GM18502 (cell line): ENCODE measurements around the gene SLC35B3.
"Not testable (repeated sequence)": the region's sequence is repeated elsewhere in the genome, so short reads cannot be mapped to it uniquely, and the experiment has no call there.

ENCODE experiments used
- ATAC-seq: cut with Tn5 transposase; IDR thresholded peaks from one replicate; pipeline ENCODE4 v1.9.1; 2021; ENCODE audit warnings: mild to moderate bottlenecking; ENCODE audit not compliant: unreplicated experiment, poor library complexity

SLC35B3 gene

DNA sequence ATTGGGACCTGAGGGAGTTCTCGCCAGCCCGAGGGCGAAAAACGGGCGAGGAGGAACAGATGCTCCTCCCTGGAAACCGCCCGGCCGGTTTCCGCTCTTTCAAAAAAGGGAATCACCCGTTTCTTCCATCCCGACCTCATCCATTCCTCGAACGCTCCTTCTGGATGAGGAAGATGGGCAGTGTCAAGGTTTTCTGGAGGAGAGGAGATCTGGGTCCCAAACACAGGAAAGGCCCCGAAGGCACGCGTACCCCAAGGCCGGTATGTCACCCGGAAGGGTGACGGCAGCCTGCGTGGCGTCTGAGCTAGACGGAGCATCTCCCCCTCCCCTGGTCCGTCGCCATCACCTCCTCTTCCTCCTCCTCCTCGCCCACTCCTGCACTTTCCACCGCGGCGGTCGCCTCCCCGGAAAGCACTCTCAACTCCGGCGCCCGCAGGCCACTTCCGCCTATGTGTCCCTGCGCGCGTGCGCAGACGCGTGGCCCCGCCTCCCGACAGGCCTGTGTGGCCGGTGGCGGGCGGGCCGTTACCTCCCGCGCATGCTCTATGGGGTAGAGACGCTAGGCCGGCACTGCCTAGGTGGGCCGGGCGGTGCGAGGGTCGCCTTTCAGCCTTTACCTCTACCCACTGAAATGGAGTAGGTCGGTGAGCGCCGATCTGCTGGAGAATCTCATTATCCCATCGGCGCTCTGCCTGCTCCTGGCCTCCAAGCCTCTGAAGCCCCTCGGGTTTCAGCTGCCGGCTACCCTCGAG lies at the start of gene SLC35B3:
Gene SLC35B3 (minus strand): TSS at position 453 of the 752 bp plus-strand sequence.
- ATAC-seq = peak; percentile 95

DNA sequence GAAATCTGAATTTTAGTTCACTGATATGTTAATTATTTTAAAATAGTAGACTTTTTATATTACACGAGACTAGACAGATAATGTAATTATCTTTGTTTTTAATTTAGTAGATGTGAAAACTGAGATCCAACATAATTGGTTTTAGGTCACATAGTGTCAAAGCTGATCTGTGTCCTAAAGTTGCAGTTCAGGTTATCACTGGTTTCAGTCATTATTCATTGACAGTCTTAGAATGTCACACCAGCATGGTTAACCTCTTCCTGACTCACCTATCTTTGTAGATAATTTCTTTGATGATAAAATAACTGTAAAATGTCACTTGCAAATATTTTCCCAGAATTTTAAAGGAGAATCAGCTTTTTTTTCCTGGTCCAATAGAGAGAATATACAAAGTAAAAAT lies 48.3 kb upstream of the SLC35B3 start:
- no peak for ATAC-seq

DNA sequence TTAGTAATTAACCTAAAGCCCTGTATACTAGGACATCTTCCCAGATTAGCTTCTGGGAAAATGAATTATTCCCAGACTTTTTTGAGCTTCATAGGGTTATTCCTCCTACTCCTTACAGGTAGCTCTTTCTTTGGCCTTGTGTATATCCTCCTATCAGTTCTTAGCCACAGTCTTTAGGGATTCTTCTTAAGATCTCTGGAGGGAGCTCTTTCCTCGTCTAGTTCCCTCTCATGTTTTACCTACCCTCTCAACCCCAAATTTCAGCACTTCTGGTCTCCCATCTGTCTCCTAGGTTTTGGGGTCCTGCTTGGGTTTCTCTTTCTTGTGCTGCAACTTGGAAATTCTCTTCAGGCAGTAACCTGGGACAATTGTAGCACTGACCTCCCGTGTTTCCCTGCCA lies 46.4 kb upstream of the SLC35B3 start:
- ATAC-seq = peak; percentile 87

DNA sequence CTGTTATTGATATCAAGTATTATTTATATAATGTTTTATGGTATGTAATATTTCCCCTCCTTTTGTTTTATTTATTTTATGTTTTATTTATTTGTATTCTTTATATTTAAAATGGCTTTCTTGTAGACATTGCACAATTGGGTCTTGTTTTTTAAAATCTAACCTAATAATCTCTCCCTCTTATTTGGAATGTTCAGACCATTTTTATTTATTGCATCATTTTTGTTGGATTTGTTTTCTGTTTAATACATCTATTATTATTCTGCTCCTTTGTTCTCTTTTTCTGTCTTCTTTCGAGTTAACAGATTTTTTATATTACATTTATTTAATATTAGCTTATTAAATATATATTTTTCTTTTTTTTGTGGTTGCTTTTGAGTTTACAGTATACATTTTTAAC lies 43.1 kb upstream of the SLC35B3 start:
- no peak for ATAC-seq

DNA sequence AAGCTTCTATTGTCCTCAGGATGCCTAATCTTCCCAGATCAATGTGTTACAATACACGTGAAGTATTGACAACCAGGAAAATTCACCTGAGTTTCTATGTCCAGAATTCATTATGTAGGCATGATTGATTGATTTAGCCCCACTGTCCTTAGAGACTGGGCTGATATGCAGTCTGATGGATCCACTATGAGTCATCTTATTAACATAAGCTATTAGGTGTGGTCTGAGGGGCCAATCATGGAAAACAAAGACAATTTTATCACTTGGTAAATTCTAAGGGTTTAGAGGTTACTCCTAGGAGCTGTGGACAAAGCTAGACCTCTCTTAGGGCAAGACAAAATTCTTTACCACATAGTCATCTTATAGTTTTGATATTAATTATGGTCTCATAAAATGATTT lies 41.3 kb upstream of the SLC35B3 start:
- ATAC-seq = no peak

DNA sequence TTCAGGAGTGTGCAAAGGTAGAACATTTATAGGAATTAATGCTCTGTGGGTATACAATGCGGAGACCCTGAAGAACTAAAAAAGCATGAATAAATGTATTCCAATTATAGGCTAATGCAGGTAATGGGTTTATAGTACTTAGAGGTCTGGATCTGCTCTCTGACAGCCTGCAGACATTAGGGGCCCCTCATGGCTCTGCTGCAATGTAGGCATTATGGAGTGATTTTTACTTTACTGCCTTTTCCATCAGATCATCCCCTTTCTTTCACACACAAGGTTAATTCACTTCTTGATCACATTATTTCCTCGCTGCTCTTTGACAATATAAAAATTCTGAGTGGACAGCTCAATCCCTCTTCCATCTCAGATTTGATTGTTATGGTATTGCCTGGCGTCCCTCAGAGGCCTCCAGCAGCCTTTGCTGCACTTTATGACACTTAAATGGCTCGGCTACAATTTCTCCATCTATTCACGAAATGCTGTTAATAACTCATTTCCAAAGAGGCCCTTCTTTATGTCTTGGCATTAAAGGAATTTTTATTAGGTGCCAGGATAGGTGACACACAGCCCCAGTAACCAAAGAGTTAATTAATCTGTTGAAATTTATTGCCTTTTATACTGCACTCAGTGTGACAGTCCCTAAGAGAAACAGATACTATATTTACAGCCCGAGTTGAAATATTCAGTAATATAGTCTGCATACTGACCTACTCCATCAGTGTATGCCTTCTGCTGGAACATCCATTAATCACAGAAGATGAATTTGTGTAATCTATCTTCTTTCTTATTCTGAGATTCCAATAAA lies 33.4 kb upstream of the SLC35B3 start:
- no peak for ATAC-seq

DNA sequence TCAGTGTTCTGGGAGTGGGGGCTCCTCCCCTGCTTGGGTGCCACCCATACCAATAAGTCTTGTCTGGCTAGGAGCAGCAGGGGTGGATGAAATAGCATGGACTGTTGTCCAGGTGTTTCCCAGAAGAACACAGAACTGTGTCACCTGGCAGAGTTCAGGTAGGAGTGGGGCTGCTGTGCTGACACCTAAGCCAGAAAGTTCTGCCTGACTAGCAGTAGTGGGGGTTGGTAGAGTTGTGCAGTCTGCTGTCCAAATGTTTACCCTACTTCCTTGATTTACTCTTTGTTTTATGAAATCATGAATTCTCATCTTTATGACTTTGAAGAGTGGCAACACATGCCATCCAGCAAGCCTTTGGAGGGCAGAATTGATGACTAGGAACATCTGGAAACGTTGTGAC lies 27.3 kb upstream of the SLC35B3 start:
- ATAC-seq = no peak

DNA sequence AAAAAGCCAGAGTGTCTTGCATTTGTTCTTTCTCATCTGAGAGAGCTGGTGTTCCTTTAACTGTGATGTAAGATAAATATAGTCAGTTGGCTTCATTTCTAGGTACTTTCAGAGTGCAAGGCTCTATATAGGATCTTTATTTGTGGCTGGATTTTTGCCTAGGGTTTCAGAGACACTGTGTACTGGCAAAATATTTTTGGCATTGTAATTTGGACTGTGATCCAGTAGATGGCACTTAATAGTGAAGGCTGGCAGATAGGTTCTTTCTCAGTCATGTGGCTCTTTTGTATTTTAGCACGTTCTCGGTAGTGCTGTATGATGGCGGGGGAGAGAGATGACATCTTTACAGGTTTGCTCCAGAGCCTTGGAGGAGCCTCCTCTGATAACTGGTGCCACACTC lies 26.8 kb upstream of the SLC35B3 start:
- no peak for ATAC-seq

DNA sequence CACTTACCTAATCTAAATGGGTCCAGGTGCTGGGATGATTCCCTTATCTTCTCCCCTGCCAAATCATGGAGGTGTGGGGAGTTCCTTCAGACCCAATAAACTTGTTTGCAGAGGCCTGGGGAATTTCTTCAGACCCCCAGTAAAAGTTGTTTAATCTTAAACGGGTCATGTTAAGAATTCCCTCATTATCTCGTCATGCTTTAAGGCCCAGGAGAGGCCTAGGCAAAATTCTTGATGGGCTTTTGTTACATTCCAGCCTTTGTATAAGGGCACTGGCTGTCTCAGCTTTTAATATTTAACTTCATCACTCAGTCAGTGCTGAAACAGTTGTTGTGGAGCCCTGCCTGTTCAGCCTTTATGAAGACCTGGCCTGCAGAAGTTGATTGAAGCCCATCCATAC lies 11.0 kb upstream of the SLC35B3 start:
- ATAC-seq = no peak

DNA sequence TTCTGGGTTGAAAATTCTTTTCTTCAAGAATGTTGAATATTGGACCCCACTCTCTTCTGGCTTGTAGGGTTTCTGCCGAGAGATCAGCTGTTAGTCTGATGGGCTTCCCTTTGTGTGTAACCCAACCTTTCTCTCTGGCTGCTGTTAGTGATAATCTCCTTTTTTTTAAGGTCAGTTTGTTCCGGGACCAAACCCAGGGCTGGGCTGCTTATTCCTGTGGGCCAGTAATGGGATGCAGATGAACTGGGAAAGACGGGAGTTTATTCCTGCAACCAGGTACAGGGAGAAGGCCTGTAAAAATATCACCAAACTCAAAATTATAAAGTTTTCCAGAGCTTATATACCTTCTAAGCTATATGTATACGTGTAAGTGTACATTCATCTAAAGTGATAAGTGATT lies 10.6 kb upstream of the SLC35B3 start:
- not testable (repeated sequence) for ATAC-seq

DNA sequence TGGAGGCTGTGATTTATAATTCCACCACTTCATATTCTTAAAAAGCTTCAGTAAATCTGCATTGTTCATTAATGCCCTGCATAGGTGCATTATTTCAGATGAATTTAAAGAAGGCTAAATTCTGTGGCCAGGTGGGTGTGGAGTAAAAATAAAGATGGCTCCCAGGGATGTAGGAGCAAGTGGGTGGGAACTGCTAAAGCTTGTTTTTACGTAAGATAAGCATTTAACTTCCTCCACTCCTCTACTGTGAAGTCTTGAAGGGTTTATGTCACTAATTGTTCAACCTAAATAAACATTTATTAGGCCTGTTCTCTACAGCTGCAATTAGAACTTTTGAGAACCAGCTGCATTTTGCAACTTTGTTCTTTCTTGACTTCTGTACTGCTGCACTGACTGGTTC lies 6.8 kb upstream of the SLC35B3 start:
- no peak for ATAC-seq

DNA sequence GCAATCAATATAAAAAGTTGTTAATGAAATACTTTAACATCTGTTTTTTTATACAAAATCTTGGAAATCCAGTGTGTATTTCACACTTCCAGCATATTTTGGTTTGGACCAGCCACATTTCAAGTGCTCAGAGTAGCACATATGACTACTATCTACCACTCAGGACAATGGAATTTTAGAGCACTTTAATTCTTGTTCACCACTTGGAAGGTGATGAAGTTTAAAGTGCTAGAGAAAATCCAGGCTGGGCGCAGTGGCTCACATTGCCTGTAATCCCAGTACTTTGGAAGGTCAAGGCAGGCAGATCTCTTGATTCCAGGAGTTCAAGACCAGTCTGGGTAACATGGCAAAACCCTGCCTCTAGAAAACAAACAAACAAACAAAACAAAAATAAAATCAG lies 6.1 kb upstream of the SLC35B3 start:
- no peak for ATAC-seq

DNA sequence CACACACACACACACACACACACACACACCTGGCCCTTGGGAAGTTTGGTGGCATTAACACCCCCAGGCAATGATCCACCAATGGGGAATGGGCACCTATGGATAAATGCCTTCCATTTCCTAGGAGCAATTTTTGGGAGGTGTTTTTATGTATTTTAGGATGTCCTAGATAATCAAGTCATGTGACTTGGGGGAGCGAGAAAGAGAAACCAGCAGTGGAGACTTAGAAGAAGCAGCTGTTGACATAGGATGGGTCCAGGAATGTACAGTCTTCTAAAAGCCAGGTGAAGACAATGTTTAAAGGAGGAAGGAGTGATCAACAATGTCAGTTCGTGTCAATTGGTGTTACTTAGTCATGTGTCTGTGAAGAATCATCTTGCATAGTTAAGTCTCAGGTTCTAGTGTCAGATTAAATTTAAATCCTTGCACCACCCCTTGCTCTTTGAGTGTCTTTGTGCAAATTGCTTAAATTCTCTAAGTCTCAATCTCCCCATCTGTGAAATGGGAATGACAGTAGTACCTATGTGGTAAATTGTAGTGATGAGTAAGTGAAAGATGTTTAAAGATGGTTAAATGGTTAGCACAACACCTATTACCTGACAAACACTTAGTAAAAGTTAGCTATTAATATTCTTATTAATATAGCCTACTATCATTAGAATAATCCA lies 4.4 kb upstream of the SLC35B3 start:
- ATAC-seq = no peak

DNA sequence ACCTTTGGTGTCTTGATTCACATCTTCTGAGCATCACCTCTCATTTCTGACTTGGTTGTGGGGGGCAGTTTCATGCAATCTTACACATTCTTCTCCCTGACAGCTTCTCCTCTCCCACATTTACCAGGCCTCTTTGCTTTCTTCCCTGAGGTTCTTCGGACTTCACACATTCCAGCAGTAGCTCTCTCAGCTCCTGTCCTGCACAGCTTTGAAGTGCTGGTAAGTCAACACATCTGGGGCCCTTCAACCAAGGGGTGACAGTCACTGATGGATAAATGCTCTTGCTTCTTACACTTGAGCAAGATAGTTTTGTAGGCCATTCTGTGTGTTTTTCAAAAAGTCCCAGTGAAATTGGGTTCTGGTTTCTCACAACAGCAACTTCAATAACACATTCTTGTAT lies 2.5 kb upstream of the SLC35B3 start:
- no peak for ATAC-seq

DNA sequence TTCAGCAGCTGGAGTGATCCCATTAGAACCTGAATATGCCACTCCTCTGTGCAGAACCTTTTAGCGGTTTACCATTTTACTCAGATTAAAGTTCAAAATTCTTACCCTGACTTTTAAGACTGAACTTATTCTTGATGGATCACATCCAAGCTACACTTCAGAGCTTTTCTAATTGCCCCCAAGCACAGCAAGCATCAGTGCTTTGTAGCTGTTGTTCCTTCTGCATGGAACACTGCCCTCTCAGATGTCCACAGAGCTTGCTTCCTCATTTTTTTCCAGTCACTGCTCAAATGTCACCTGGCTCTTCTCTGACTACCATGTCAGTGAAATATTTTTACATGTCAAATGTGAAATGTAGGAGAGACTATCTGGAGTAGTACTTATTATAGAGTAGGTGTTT lies 1.6 kb upstream of the SLC35B3 start:
- no peak for ATAC-seq

DNA sequence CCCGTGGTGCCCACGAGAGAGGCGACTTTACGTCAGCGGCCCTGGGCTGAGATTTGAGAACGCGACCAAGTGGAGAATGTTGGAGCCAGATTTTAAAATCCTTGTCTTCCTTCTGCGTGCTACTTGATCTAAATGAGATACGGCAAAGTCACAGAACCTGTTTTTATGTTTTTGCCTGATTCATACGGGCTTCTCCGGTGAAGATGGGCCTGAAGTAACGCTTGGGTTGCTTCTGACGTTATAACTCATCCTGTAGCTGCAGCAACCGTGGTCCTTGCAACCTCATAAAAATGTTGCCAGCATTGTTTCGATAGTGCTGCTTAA lies 462 bp upstream of the SLC35B3 start:
- no peak for ATAC-seq

DNA sequence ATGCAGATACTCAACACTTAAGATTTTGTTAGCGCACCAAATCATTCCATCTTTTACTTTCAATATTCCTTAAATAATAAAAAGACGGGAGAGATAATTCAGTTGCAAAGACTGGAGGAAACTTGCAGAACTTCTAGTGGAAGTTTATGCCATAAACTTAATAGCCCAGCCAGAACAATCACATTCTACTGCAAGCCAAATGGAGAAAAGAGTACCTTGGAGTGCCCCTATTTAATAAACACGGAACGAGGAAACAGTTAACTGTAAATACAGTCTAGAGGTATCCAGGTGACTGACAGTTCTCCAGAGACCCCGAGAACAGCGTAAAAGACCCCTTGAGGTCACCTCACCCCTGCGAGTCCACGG lies 635 bp downstream of the SLC35B3 start:
- ATAC-seq = peak; percentile 27

DNA sequence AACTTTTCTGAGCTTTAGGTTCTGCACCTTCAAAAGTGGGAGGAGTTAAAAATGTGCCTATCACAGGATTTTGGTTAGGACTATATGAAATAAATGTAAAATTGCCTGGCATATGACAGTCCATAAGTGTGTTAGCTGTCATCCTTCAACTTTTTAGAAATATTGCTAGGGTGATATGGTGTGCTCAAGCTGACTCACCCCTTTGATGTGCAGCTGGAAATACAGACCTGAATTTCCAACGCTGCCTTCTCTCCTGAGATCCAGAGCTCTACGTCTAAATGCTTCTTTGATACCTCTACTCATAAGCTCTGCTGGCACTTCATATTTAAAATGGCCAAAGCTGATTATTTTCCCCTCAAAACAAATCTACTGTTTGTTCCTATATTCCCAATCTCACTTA lies 2.7 kb downstream of the SLC35B3 start:
- no peak for ATAC-seq

DNA sequence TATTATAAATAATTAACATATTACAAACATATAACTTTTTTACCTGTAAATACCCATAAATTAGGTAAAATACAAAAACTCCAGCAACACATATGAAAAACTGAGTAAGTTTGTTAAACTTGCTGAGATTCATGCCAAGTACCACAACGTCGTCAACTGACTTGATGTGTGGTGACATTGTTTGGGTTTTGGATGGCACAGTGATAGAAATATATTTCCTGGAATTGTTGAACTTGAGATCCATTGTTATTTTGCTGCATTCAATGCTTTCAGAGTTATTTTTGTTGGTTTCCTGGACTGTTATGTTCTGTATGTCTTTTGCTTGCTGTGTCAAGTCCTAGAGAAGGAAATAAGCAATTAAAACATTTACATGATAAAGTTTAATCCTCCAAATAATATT lies 5.5 kb downstream of the SLC35B3 start:
- no peak for ATAC-seq

DNA sequence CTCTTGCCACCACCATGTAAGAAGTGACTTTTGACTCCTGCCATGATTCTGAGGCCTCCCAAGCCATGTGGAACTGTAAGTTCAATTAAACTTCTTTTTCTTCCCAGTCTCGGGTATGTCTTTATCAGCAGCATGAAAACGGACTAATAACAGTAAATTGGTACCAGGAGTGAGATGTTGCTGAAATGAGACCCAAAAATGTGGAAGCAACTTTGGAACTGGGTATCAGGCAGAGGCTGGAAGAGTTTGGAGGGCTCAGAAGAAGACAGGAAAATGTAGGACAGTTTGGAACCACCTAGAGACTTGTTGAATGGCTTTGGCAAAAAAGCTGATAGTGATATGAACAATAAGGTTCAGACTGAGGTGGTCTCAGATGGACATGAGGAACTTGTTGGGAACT lies 8.8 kb downstream of the SLC35B3 start:
- ATAC-seq = not testable (repeated sequence)

DNA sequence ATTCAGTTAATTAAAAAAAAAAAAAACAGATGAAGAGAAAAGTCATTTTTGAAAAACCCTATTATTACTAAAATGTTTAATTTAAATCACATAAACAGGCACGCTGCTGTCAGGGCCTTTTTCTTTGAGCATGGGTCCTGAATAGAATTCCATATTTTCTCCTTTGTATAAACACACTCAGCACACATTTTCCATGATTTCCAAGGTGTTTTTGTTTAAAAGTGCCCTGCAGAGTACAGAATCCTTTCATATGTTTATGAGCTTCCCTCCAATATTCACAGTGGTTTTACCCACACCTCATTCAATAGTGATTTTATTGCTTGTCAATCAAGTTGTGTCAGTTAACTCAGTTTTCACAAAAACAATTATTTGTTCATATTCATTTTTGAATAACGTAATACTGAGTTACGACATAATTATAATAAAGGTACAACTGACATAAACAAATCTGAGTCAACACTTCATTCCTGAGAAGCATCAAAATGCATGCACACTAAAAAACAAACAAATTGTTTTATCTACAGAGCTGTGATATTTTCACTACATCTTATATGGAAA lies 15.2 kb downstream of the SLC35B3 start:
- no peak for ATAC-seq
